Neural cell (in vitro differentiated cells): ENCODE results near the gene P3R3URF. TPM values are rescaled to one million over a fixed set of nuclear protein-coding genes. Genes with fewer than 3 reads are reported as not detected.

Experiments
- H2AFZ ChIP-seq: fragments of 200-600, 300-800 bp; sonication (generic), shearing (Covaris generic); 2 replicates; pipeline ENCODE4 v1.6.0; 2014; ENCODE audit warnings: low read depth, mild to moderate bottlenecking, antibody characterized with exemption, low read length, moderate library complexity
- H3F3A ChIP-seq: fragments of 200-600 bp; shearing (Covaris generic); 2 replicates; pipeline ENCODE4 v1.6.1; 2016; ENCODE audit warnings: mild to moderate bottlenecking, moderate library complexity, mixed read lengths, antibody characterized with exemption, low read length; ENCODE audit not compliant: insufficient read depth, poor library complexity, severe bottlenecking
- H3K27ac ChIP-seq: fragments of 200-600, 300-800 bp; sonication (generic), shearing (Covaris generic); 2 replicates; pipeline ENCODE4 v1.5.1; 2014; ENCODE audit warnings: mild to moderate bottlenecking, low read length, moderate library complexity
- H3K27me3 ChIP-seq: fragments of 300-800, 200-600 bp; sonication (generic), shearing (Covaris generic); 2 replicates; pipeline ENCODE4 v1.6.0; 2014; ENCODE audit warnings: mild to moderate bottlenecking, low read depth, low read length, moderate library complexity; ENCODE audit not compliant: insufficient read depth
- H3K36me3 ChIP-seq: fragments of 300-800, 200-600 bp; sonication (generic), shearing (Covaris generic); 2 replicates; pipeline ENCODE4 v1.5.1; 2014; ENCODE audit warnings: mild to moderate bottlenecking, antibody characterized with exemption, low read length, moderate library complexity; ENCODE audit not compliant: insufficient read depth
- H3K4me2 ChIP-seq: fragments of 300-800, 200-600 bp; sonication (generic), shearing (Covaris generic); 2 replicates; pipeline ENCODE4 v1.6.0; 2014; ENCODE audit warnings: mild to moderate bottlenecking, low read length
- H3K4me3 ChIP-seq: fragments of 300-800, 200-600 bp; sonication (generic), shearing (Covaris generic); 2 replicates; pipeline ENCODE4 v1.5.1; 2014; ENCODE audit warnings: mild to moderate bottlenecking, low read length, moderate library complexity
- H3K79me2 ChIP-seq: fragments of 200-600 bp; shearing (Covaris generic); replicated peaks from 2 replicates; pipeline ENCODE4 v1.6.0; 2014; ENCODE audit warnings: mild to moderate bottlenecking, low read length, moderate library complexity; ENCODE audit not compliant: insufficient read depth
- H3K9ac ChIP-seq: fragments of 300-800, 200-600 bp; sonication (generic), shearing (Covaris generic); 2 replicates; pipeline ENCODE4 v1.6.1; 2016; ENCODE audit warnings: mild to moderate bottlenecking, low read length, mixed read lengths
- H3K9me2 ChIP-seq: fragments of 200-600 bp; shearing (Covaris generic); 2 replicates; pipeline ENCODE4 v1.6.1; 2016; ENCODE audit warnings: mild to moderate bottlenecking, low read length, mixed read lengths; ENCODE audit not compliant: insufficient read depth
- H3K9me3 ChIP-seq: fragments of 200-600, 300-800 bp; sonication (generic), shearing (Covaris generic); 2 replicates; pipeline ENCODE4 v1.6.1; 2016; ENCODE audit warnings: mild to moderate bottlenecking, mixed run types, low read length, moderate library complexity, mixed read lengths
- H4K20me1 ChIP-seq: fragments of 200-600 bp; shearing (Covaris generic); 2 replicates; pipeline ENCODE4 v1.6.1; 2016; ENCODE audit warnings: mild to moderate bottlenecking, mixed run types; ENCODE audit not compliant: insufficient read depth
- CTCF ChIP-seq: fragments of 450-650 bp; IDR thresholded peaks from 2 replicates; pipeline ENCODE4 v1.5.1; 2014; ENCODE audit warnings: antibody characterized with exemption, mild to moderate bottlenecking, moderate library complexity; ENCODE audit not compliant: poor library complexity, severe bottlenecking
- EP300 ChIP-seq: fragments of 450-650 bp; conservative IDR thresholded peaks from 2 replicates; pipeline ENCODE4 v1.6.1; 2014; ENCODE audit warnings: antibody characterized with exemption, mild to moderate bottlenecking, moderate library complexity; ENCODE audit not compliant: poor library complexity, severe bottlenecking
- EZH2 ChIP-seq: fragments of 200-600, 300-800 bp; shearing (Covaris generic), sonication (generic); IDR thresholded peaks from 2 replicates; pipeline ENCODE4 v1.6.1; 2014; ENCODE audit warnings: antibody characterized with exemption, low read length, borderline replicate concordance, mild to moderate bottlenecking; ENCODE audit not compliant: insufficient read depth, poor library complexity, severe bottlenecking
- MXI1 ChIP-seq: fragments of 450-650 bp; conservative IDR thresholded peaks from 2 replicates; pipeline ENCODE4 v1.6.1; 2014; ENCODE audit warnings: antibody characterized with exemption, mild to moderate bottlenecking; ENCODE audit not compliant: poor library complexity, severe bottlenecking
- POLR2AphosphoS5 ChIP-seq: IDR thresholded peaks from 2 replicates; pipeline ENCODE4 v1.6.1; 2012
- RAD21 ChIP-seq: fragments of 450-650 bp; conservative IDR thresholded peaks from 2 replicates; pipeline ENCODE4 v1.6.1; 2014; ENCODE audit warnings: antibody characterized with exemption, mild to moderate bottlenecking, moderate library complexity
- REST ChIP-seq: IDR thresholded peaks from 2 replicates; pipeline ENCODE4 v1.6.1; 2012; ENCODE audit warnings: borderline replicate concordance
- SMC3 ChIP-seq: fragments of 450-650 bp; conservative IDR thresholded peaks from 2 replicates; pipeline ENCODE4 v1.6.1; 2014; ENCODE audit warnings: antibody characterized with exemption, mild to moderate bottlenecking, moderate library complexity; ENCODE audit not compliant: poor library complexity
- TAF1 ChIP-seq: IDR thresholded peaks from 2 replicates; pipeline ENCODE4 v1.6.1; 2012; ENCODE audit warnings: low read depth
- polyA plus RNA-seq: library from polyadenylated mRNA; depleted of rRNA; stranded (reverse); fragments of >200 nt; gene quantifications from 2 replicates; pipeline ENCODE4 v1.2.3, GENCODE V29; 2014

P3R3URF gene
- polyA plus RNA-seq, 1 donor from 2014 or later = not detected

GRCh38 chr1:46188295-46189030 lies 12.2 kb upstream of the P3R3URF start:
- TF ChIP-seq EZH2 (no peak), CTCF (no peak), REST (no peak), RAD21 (no peak), MXI1 (no peak), POLR2AphosphoS5 (no peak), SMC3 (no peak), EP300 (no peak), TAF1 (no peak)
- no peaks in the 10 kb centered on the region for H3K27me3 ChIP-seq
- no peaks in the 10 kb centered on the region for H3K79me2 ChIP-seq
- H3K9me2 ChIP-seq = no peaks in the 10 kb centered on the region
- no peak overlapping the region for H3K4me3 ChIP-seq
- H3F3A ChIP-seq = no peaks in the 10 kb centered on the region
- no peak overlapping the region for H2AFZ ChIP-seq
- H3K36me3 ChIP-seq = no peaks in the 10 kb centered on the region
- H3K9me3 ChIP-seq = no peaks in the 10 kb centered on the region
- H3K9ac ChIP-seq = no peak overlapping the region
- H3K4me2 ChIP-seq = no peak overlapping the region
- no peaks in the 10 kb centered on the region for H4K20me1 ChIP-seq
- no peak overlapping the region for H3K27ac ChIP-seq

- no peaks in the 10 kb centered on the region for H3K9me2 ChIP-seq
- no peak overlapping the region for H2AFZ ChIP-seq
- H3K9ac ChIP-seq = no peak overlapping the region
- H3K79me2 ChIP-seq = no peaks in the 10 kb centered on the region
- no peaks in the 10 kb centered on the region for H3K9me3 ChIP-seq
- H4K20me1 ChIP-seq = no peaks in the 10 kb centered on the region
- H3K27ac ChIP-seq = no peak overlapping the region
- H3K36me3 ChIP-seq = no peaks in the 10 kb centered on the region
- H3K4me2 ChIP-seq = no peak overlapping the region
- no peaks in the 10 kb centered on the region for H3K27me3 ChIP-seq
- no peak for TF ChIP-seq TAF1
- no peak for TF ChIP-seq EP300
- TF ChIP-seq POLR2AphosphoS5 = no peak
- no peak for TF ChIP-seq RAD21
- no peak for TF ChIP-seq EZH2
- TF ChIP-seq SMC3 = no peak
- TF ChIP-seq MXI1 = no peak
- TF ChIP-seq CTCF = no peak
- TF ChIP-seq REST = no peak
- no peak overlapping the region for H3K4me3 ChIP-seq
- no peaks in the 10 kb centered on the region for H3F3A ChIP-seq
These were observed 11.0 kb upstream of the P3R3URF start for GRCh38 chr1:46187106-46187869.
